Measurements from ENCODE around the gene NUAK1. TPM values are rescaled to one million over a fixed set of nuclear protein-coding genes. Genes with fewer than 3 reads are reported as not detected.

NUAK1 gene
- total and polyA plus RNA-seq, 2 experiments from 2014 or later = 5.4 to 16.9 TPM

- TF ChIP-seq STAT1 (IDR thresholded peaks at IDR 0.05; ENCODE audit: unreplicated experiment) = no peak
- TF ChIP-seq POLR2AphosphoS5 (IDR thresholded peaks at IDR 0.05; ENCODE audit: low read depth) = no peak
- TF ChIP-seq, protein P1, sequence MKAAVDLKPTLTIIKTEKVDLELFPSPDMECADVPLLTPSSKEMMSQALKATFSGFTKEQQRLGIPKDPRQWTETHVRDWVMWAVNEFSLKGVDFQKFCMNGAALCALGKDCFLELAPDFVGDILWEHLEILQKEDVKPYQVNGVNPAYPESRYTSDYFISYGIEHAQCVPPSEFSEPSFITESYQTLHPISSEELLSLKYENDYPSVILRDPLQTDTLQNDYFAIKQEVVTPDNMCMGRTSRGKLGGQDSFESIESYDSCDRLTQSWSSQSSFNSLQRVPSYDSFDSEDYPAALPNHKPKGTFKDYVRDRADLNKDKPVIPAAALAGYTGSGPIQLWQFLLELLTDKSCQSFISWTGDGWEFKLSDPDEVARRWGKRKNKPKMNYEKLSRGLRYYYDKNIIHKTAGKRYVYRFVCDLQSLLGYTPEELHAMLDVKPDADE (IDR thresholded peaks at IDR 0.05) = no peak
- TF ChIP-seq CREB1 (CRISPR knock-in tag; IDR thresholded peaks at IDR 0.05; ENCODE audit: low read depth) = no peak
- TF ChIP-seq ZNF114 (CRISPR knock-in tag; IDR thresholded peaks at IDR 0.05) = no peak
Observed at GRCh38 chr12:106073179-106073578, 65.6 kb downstream of the NUAK1 start (continued).

DNA sequence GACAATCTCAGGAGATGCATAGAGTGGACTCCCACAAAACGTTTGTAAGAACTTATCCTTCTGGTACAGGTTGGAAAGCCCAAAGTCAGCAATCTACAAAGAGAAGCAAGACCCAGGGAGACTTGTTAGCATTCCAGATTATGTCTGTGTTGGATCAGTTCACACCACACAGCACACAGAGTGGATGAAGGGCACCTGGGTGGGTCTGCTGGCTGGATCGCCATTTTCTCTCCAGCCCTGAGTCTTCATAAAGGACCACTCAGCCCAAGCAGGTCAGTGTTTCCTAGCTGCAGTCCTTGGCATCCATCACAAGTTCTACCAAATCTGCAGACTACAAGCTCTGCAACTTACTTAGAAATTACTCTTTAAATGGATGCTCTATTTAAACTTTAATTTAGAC lies 66.0 kb downstream of the NUAK1 start:
- peaks cover 7% of the 10 kb centered on the region; the same call in 1 of the 2 replicates for H4K20me1 ChIP-seq (replicated peaks; ENCODE audit: insufficient read depth)
- H2AFZ ChIP-seq = no peak overlapping the region
- H3K4me3 ChIP-seq = no peak overlapping the region
- Mint-ChIP-seq H3K9me3 (no peaks in the 10 kb centered on the region), H3K27me3 (ENCODE audit: insufficient read depth, low read depth, poor library complexity) (no peaks in the 10 kb centered on the region), H3K36me3 (ENCODE audit: low read depth) (peaks cover 14% of the 10 kb centered on the region), H3K27ac (no peak overlapping the region), H3K4me3 (no peak overlapping the region), H3K4me1 (peaks cover 13% of the 10 kb centered on the region; the same call in 2 of the 3 replicates)
- TF ChIP-seq ZNF114 (CRISPR knock-in tag; IDR thresholded peaks at IDR 0.05) = no peak
- no peaks in the 10 kb centered on the region for H3K9me2 ChIP-seq (ENCODE audit: insufficient read depth)
- no peaks in the 10 kb centered on the region for H3K4me1 ChIP-seq (ENCODE audit: insufficient read depth)
- ATAC-seq (no peak), DNase-seq (ENCODE audit: low spot score) (no peak)
- no peaks in the 10 kb centered on the region for H3K27me3 ChIP-seq (ENCODE audit: insufficient read depth)
- H3K4me2 ChIP-seq = no peak overlapping the region
- H3K36me3 ChIP-seq (ENCODE audit: insufficient read depth) = peaks cover 16% of the 10 kb centered on the region
- H3F3A ChIP-seq (replicated peaks; ENCODE audit: low read depth) = no peaks in the 10 kb centered on the region
- no peak overlapping the region for H3K27ac ChIP-seq (ENCODE audit: low read depth)
- no peaks in the 10 kb centered on the region for H3K79me2 ChIP-seq (replicated peaks; ENCODE audit: insufficient read depth)

DNA sequence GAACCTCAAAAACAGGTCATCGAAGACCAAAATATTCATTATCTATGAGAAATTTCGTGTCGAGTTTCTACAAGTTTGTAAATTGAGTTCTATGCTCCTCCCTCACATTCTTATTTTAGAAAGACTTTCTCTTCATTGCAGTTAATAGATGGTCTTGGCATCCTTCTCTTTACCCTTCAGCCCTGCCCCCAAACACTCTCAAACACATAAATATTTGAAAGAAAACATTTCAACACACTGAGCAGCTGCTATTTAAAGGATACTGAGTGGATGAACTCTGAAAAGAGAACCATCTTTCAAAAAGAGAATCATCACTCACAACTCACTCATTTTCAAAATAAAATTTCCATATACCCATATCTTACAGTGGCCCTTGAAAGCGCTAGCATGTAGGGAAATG lies 67.1 kb downstream of the NUAK1 start:
- no peaks in the 10 kb centered on the region for H3K27me3 Mint-ChIP-seq (ENCODE audit: insufficient read depth, low read depth, poor library complexity)
- no peak overlapping the region for H3K27ac ChIP-seq (ENCODE audit: low read depth)
- H3K9me3 Mint-ChIP-seq = no peaks in the 10 kb centered on the region
- DNase-seq (ENCODE audit: low spot score) (no peak), ATAC-seq (no peak)
- no peaks in the 10 kb centered on the region for H3K27me3 ChIP-seq (ENCODE audit: insufficient read depth)
- peaks cover 13% of the 10 kb centered on the region; the same call in 2 of the 3 replicates for H3K4me1 Mint-ChIP-seq
- H3K27ac Mint-ChIP-seq = no peak overlapping the region
- H3K4me1 ChIP-seq (ENCODE audit: insufficient read depth) = no peaks in the 10 kb centered on the region
- no peaks in the 10 kb centered on the region for H3K9me2 ChIP-seq (ENCODE audit: insufficient read depth)
- H3K4me3 Mint-ChIP-seq = no peak overlapping the region
- H3K4me3 ChIP-seq = no peak overlapping the region
- no peak overlapping the region for H2AFZ ChIP-seq
- peaks cover 16% of the 10 kb centered on the region for H3K36me3 ChIP-seq (ENCODE audit: insufficient read depth)
- no peaks in the 10 kb centered on the region for H3K79me2 ChIP-seq (replicated peaks; ENCODE audit: insufficient read depth)
- H4K20me1 ChIP-seq (replicated peaks; ENCODE audit: insufficient read depth) = peaks cover 7% of the 10 kb centered on the region; the same call in 1 of the 2 replicates
- TF ChIP-seq CREB1 (CRISPR knock-in tag; IDR thresholded peaks at IDR 0.05; ENCODE audit: low read depth) = no peak
- TF ChIP-seq, protein P2, sequence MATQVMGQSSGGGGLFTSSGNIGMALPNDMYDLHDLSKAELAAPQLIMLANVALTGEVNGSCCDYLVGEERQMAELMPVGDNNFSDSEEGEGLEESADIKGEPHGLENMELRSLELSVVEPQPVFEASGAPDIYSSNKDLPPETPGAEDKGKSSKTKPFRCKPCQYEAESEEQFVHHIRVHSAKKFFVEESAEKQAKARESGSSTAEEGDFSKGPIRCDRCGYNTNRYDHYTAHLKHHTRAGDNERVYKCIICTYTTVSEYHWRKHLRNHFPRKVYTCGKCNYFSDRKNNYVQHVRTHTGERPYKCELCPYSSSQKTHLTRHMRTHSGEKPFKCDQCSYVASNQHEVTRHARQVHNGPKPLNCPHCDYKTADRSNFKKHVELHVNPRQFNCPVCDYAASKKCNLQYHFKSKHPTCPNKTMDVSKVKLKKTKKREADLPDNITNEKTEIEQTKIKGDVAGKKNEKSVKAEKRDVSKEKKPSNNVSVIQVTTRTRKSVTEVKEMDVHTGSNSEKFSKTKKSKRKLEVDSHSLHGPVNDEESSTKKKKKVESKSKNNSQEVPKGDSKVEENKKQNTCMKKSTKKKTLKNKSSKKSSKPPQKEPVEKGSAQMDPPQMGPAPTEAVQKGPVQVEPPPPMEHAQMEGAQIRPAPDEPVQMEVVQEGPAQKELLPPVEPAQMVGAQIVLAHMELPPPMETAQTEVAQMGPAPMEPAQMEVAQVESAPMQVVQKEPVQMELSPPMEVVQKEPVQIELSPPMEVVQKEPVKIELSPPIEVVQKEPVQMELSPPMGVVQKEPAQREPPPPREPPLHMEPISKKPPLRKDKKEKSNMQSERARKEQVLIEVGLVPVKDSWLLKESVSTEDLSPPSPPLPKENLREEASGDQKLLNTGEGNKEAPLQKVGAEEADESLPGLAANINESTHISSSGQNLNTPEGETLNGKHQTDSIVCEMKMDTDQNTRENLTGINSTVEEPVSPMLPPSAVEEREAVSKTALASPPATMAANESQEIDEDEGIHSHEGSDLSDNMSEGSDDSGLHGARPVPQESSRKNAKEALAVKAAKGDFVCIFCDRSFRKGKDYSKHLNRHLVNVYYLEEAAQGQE (IDR thresholded peaks at IDR 0.05; ENCODE audit: unreplicated experiment) = no peak
- TF ChIP-seq ZNF114 (CRISPR knock-in tag; IDR thresholded peaks at IDR 0.05) = no peak
- no peak for TF ChIP-seq POLR2AphosphoS5 (IDR thresholded peaks at IDR 0.05; ENCODE audit: low read depth)
- H3K36me3 Mint-ChIP-seq (ENCODE audit: low read depth) = peaks cover 23% of the 10 kb centered on the region
- no peaks in the 10 kb centered on the region for H3F3A ChIP-seq (replicated peaks; ENCODE audit: low read depth)
- no peak overlapping the region for H3K4me2 ChIP-seq

All from GM23338 (cell line).